HG02798 (cell line): ENCODE results near the gene CLSTN1.

Experiments used
- ATAC-seq: cut with Tn5 transposase; IDR thresholded peaks from one replicate; pipeline ENCODE4 v1.9.1; 2021; ENCODE audit warnings: mild to moderate bottlenecking; ENCODE audit not compliant: unreplicated experiment, poor library complexity

CLSTN1 gene

GRCh38 chr1:9691691-9692090, 132.1 kb downstream of the CLSTN1 start:
- ATAC-seq = no peak

DNA sequence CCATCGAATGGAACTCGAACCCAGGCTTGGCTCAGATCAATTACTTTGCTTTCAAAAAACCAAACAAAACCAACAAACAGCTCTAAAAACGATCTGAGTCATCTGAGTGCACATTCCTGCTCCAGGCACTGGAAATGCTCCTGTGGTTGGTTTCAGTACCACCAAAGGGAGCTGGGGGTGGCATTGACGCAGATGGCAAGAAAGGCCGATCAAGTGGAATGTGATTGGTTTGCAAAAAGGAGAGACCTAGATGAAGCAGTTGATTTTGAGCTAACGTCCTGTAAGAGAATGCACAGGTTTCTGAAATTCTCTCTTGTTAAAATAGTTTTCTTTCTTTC, 132.7 kb downstream of the CLSTN1 start:
- no peak for ATAC-seq

DNA sequence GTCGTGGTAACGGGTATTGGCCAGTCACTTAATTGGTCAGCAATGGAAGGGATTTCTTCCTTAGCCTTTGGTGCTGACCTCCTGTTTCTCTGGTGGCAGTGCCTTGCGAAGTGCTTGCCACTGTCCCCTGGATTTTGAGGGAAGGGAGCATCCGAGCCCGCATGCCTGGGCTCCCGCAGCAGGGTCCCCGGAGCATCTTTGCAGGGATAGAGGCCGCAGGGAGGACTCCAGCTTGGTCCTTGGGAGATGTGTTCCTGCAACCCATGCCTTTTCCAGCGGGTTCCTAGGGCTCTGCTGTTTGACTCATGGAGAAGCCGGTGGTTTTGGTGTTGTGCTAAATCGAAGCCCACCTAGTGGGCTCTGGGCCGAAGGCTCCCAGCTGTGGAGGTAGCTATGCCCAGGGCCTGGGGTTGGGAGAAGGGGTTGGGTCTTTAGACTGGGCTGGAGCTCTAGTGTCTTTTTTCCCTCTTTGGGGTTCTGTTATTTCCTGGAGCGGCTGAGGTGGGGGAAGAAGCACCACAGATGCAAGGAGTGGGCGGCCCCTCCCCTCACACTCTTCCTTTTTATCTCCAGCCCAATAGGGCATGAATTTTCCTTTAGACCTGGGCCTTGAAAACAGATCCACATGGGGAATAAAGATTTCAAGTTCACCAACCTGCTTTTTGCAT, 133.2 kb downstream of the CLSTN1 start:
- ATAC-seq = no peak

- ATAC-seq = no peak
These were observed 133.8 kb downstream of the CLSTN1 start for GRCh38 chr1:9689971-9690381.

- ATAC-seq = peak; percentile 71
These were observed 134.6 kb downstream of the CLSTN1 start for GRCh38 chr1:9689011-9689706.

DNA sequence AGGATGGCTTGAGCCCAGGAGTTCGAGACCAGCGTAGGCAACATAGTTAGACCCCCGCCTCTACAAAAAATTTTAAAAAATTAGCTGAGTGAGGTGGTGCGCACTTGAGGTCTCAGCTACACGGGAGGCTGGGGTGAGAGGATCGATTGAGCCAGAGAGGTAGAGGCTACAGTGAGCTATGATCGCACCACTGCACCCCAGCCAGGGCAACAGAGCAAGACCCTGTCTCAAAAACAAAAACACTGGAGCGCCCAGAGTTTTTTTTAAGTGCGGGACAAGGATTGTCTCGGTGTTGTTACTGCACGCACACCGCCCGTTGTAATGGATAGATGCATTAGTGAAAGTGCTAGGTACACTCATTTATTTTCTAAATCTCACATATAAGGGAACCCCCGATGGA, 135.2 kb downstream of the CLSTN1 start:
- no peak for ATAC-seq

DNA sequence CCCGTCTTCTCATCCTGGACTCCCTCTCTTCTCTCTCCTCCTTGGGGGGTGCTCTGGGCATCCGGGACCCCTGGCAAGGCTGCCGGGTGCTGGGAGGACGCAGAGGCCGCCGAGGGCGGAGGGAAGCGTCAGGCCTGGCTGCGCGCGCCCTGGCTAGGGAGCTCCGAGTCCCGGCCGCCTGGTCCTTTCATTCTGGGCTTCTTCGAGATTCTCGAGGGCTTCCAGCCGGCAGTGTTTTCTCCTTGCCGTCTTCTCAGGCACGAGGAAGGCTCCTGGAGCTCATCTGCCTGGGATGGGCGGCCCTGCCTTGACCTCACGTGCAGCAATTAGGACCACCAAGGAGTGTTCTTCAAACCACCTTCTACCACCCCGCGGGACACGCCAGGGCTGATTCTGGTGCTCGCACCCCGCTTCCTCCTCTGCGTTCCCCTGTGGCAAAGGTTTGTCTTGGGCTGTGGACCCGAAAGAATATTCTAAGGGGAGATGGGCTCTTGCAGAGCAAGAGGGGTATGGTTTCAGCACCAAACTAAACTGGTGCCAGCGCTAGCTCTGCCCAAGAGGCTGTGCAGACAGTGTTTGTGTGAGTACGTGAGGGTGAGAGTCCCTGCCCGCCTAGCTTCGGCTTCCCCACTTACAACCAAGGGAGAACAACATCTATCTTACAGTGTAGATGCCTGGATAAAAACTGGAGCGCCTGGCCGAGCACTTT, 135.7 kb downstream of the CLSTN1 start:
- ATAC-seq = no peak

DNA sequence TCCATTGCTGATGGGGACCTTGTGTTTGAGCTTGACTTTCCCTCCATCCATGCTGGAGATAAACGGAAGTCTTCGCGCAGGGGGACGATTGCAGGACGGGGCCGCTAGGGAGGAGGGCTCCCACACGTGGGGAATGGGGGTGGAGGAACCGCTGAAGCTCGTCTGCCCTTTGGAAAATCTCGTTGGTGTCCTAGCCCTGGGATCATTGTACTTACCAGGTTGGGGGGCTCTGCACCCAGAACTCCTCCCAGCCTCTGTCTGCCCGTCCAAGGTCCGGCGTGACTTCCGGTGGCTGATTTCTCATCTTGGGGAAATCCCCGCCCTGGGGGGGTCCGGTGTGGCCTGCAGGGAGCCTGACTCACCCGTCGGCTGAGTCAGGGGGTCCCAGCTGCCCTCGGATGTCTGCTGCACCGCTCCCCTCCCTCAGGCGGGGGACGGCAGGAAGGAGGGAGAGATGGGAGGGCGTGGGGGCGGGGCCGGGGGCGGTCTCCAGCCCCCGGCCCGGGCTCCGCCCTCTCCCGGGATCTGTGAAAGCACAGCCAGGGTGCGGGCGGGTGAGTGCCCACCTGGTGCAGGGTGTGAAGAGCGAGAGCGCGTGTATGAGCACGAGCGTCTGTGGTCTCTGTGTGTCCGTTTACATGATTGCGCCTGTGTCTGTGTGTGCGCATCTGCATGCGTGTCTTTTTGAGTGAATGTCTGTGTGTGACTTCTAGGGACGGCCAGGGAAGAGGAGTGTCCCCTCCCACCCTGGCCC, 136.5 kb downstream of the CLSTN1 start:
- ATAC-seq = peak; percentile 41

GRCh38 chr1:9684801-9685200, 139.0 kb downstream of the CLSTN1 start:
- ATAC-seq = no peak

DNA sequence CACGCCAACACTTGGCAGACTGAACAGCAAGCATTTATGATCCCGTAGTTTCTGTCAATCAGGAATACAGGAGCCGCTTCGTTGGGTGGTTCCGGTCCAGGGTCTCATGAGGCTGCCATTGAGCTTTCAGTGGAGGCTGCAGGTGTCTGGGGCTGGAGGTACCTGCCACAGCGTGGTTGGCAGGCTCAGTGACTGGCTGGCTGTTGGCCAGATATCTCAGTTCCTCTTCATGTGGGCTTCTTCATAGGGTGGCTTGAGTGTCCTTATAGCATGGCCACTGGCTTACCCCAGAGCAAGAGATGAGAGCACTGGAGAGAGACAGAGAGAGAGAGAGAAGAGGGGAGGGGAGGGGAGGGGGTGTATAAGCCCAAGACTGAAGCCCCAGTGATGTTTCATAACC, 142.9 kb downstream of the CLSTN1 start:
- peak; percentile 53 for ATAC-seq

GRCh38 chr1:9680091-9680490, 143.7 kb downstream of the CLSTN1 start:
- no peak for ATAC-seq
